Dermis microvascular lymphatic vessel endothelial cell (primary cell): ENCODE measurements around the gene SMPX. TPM values are rescaled to one million over a fixed set of nuclear protein-coding genes. Genes with fewer than 3 reads are reported as not detected.
"Not testable (repeated sequence)": the region's sequence is repeated elsewhere in the genome, so short reads cannot be mapped to it uniquely, and the experiment has no call there.

Experiments
- DNase-seq, 2 donors: peaks; one replicate each; pipeline versions ENCODE4 v3.0.0 to v3.0.0-alpha.2; 2010; ENCODE audit warnings: low read depth in 2 of 2
- total RNA-seq: library from RNA; depleted of rRNA; stranded (reverse); fragments of >200 nt; gene quantifications from 2 replicates; pipeline ENCODE4 v1.2.1, GENCODE V29; 2014

SMPX gene
- not detected in 2 replicates for total RNA-seq

- no peak for DNase-seq
These were observed at the start of gene SMPX for GRCh38 chrX:21757960-21758359. SMPX (minus strand) TSS chrX:21758116; CDS start chrX:21754290, 3,826 bp downstream.

GRCh38 chrX:21806691-21807090 lies 48.8 kb upstream of the SMPX start:
- no peak for DNase-seq

- no peak for DNase-seq
These were observed 44.9 kb upstream of the SMPX start for GRCh38 chrX:21802839-21803238.

GRCh38 chrX:21802054-21802670 lies 44.2 kb upstream of the SMPX start:
- DNase-seq: no peak

GRCh38 chrX:21800344-21800770 lies 42.4 kb upstream of the SMPX start:
- DNase-seq: no peak

DNA sequence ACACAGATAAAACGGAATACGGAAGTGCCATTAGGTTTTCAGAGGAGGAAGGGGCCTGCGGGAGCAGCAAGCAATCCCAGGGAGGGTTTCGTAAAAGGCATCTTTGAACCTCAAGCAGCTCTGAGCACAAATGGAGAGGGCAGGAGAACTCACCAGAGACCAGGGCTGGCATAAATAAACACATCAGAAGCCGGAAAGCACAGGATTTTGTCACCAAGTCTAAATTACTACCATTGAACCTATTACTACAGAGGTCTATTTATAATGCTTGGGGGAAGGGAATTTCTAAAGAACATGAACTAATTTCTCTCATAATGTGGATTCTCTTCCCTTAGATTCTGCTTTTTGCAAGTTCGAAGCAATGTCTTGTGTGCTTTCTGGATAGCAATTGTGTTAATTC lies 41.9 kb upstream of the SMPX start:
- DNase-seq: no peak

GRCh38 chrX:21798677-21799219 lies 40.8 kb upstream of the SMPX start:
- no peak for DNase-seq

GRCh38 chrX:21781976-21782375 lies 24.1 kb upstream of the SMPX start:
- no peak for DNase-seq

- DNase-seq: no peak
These were observed 23.6 kb upstream of the SMPX start for GRCh38 chrX:21781525-21781924.

- DNase-seq: no peak
These were observed 21.2 kb upstream of the SMPX start for GRCh38 chrX:21779095-21779494.

DNA sequence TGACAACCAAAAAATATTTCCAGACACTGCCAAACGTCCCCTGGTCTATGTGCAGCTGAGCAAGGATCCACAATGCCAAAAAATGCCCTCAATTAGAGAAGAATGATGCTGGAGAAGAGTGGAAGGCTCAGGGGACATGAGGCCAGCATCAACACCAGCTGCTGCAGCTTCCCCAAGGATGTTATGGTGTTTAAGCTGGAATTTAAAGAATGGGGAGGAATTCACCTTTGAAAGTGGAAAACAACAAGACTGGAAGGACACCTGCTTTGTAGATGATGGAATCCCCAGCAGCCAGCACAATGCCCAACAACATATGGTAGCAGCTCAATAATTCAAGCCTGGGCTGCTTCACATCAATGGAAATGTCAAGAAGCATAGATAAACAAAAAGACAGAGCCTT lies 20.3 kb upstream of the SMPX start:
- DNase-seq: no peak

GRCh38 chrX:21775128-21775527 lies 17.2 kb upstream of the SMPX start:
- DNase-seq: not testable (repeated sequence)

DNA sequence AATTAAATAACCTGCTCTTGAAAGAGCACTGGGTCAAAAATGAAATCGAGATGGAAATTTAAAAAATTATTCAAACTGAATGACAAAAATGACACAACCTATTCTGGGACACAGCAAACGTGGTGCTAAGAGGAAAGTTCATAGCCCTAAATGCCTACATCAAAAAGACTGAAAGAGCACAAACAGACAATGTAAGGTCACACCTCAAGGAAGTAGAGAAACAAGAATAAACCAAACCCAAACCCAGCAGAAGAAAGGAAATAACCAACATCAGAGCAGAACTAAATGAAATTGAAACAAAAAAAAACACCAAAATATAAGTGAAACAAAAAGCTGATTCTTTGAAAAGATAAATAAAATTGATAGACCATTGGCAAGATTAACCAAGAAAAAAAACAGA lies 15.1 kb upstream of the SMPX start:
- not testable (repeated sequence) for DNase-seq

DNA sequence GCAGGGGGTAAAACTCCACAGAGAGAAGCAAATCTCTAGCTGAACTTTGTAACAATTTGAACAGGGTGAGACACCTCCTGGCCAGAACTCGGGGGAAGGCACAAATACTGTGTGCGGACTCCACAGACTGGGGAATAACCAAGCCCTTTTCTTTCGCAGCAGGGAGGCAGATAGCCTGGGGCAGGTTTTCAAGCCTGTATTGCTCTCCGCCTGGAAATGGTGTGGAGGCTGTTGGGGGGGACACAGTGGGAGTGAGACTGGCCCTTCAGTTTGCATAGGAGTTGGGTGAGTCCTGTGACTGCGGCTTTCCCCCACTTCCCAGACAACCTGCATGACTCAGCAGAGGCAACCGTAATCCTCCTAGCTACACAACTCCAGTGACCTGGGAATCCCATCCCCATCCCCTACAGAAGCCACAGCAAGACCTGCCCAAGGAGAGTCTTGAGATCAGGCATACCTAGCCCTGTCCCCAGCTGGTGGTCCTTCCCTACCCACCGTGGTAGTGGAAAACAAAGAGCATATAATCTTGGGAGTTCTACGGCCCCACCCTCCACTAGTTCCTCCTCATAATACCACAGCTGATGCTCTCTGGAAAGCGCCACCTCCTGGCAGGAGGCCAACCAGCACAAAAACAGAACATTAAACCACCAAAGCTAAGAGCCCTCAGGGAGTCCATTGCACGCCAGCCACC lies 12.9 kb upstream of the SMPX start:
- DNase-seq: no peak

DNA sequence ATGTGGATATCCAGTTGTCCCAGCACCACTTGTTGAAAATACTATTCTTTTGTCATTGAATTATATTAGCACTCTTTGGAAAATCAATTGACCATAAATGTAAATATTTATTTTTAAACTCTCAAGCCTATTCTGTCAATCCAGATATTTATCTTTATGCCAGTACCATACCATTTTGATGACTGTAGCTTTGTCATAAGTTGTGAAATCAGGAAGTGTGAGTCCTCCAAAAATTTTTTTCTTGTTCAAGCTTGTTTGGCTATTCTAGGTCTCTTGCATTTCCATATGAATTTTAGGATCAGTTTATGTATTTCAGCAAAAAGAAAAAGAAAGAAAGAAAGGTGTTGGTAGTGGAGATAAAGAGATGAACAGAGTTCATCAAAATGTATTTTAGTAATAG lies 8.2 kb upstream of the SMPX start:
- no peak for DNase-seq

- no peak for DNase-seq
These were observed 6.1 kb upstream of the SMPX start for GRCh38 chrX:21764008-21764407.

GRCh38 chrX:21758488-21758887 lies 572 bp upstream of the SMPX start:
- no peak for DNase-seq

GRCh38 chrX:21756785-21757529 lies 959 bp downstream of the SMPX start:
- DNase-seq: no peak

DNA sequence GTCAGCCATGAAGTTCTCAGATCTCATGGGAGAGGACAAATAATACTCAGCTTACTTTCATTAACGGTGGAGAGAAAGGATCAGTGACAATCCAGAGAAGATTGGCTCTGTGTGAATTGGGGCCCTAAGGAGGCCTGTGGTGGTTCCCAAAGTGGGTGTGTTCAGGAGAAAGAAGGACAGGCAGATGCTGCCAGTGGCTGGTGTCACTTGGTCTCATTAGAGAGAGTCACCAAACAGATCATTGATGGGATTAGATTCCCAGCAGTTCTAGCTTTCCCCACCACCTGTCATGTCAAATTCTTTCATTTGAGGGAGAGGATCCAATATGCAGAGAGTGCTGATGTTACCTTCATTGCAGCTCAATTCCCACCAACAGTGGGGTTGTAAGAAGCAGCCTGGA lies 8.0 kb downstream of the SMPX start:
- no peak for DNase-seq

- peak in 1 of 2 donors; percentile 3 for DNase-seq
These were observed 9.7 kb downstream of the SMPX start for GRCh38 chrX:21748235-21748634.

- DNase-seq: peak; percentile 40 to 55
These were observed 10.4 kb downstream of the SMPX start for GRCh38 chrX:21747558-21747957.

DNA sequence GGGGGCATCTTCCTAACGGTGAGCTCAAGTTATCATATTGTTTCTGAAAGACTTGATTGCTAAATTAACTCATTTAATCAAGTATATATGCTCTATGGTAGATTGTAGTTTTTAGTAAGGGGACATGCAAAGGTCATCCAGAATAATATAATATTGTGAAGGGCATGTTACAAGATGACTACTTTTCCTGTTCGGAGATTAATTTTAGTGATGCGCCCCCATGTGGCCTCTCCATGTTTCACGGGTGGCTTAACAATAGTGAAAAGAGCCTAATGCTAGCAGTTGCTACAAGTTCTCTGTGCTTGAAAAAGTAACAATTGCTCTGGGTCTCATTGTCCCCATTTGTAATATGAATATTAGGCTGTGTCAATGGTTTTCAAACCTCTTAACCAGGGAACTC lies 12.2 kb downstream of the SMPX start:
- DNase-seq: peak in 1 of 2 donors; percentile 21
